ENCODE data around the gene SOBP. TPM values are rescaled to one million over a fixed set of nuclear protein-coding genes. Genes with fewer than 3 reads are reported as not detected.

The SOBP gene
- total RNA-seq, 1 experiment from 2014 or later: 0.22 TPM

DNA sequence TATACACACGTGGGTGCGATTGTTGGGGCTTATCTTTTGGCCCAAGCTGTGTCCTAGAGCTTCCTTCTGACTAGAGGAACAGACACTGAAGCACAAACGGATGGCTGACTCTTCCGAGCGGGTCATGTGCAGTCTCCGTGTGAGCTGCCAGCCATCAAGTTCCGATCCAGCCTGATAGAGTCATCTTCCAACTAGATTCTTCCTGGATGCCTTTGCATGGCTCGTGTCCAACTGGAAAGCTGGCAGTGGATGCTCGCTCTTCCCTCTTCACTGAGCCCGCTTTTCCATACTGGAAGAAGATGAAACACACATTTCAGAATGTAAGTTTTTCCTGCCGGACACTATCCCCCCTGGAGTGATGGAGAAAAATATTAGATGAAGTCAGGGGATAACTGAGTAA, 186.1 kb downstream of the SOBP start:
- ChIA-PET POLR2A (ENCODE audit: unreplicated experiment) (interaction anchor here (0.5 to 0.7 kb wide), 3 partner anchors 217 to 1160 kb away, joined by 3 to 5 read pairs (median 3); partner anchors contain the start of gene PDSS2), CTCF (interaction anchor here (0.6 to 0.9 kb wide), 2 partner anchors 358 to 462 kb away, joined by 3 to 7 read pairs; no protein-coding TSS in a partner anchor)
- Histone ChIP-seq H3K9me2 (ENCODE audit: insufficient read depth) (no peaks in the 10 kb centered on the region), H3K4me1 (replicated peaks; ENCODE audit: insufficient read depth) (no peaks in the 10 kb centered on the region; the same call in 1 of the 2 replicates), H3K9me3 (ENCODE audit: insufficient read depth, low read depth) (no peaks in the 10 kb centered on the region), H3K27ac (no peak overlapping the region), H3K27me3 (ENCODE audit: insufficient read depth, low read depth) (no peaks in the 10 kb centered on the region), H3K79me2 (ENCODE audit: low read depth) (no peaks in the 10 kb centered on the region), H2AFZ (no peak overlapping the region), H3K4me2 (no peak overlapping the region), H3K36me3 (ENCODE audit: low read depth) (no peaks in the 10 kb centered on the region), H3F3A (ENCODE audit: insufficient read depth, low read depth) (no peaks in the 10 kb centered on the region), H4K20me1 (ENCODE audit: insufficient read depth) (no peaks in the 10 kb centered on the region), H3K4me3 (no peak overlapping the region)
- intact Hi-C loops (cut with micrococcal nuclease; ENCODE audit: unreplicated experiment): loop anchor here (5.0 to 10.0 kb wide), 2 partner anchors 1341 to 1396 kb away; no protein-coding TSS in a partner anchor
- no peak for DNase-seq
- no TSS peak for BruUV-seq (replicated peaks)
- TF ChIP-seq, protein P1, sequence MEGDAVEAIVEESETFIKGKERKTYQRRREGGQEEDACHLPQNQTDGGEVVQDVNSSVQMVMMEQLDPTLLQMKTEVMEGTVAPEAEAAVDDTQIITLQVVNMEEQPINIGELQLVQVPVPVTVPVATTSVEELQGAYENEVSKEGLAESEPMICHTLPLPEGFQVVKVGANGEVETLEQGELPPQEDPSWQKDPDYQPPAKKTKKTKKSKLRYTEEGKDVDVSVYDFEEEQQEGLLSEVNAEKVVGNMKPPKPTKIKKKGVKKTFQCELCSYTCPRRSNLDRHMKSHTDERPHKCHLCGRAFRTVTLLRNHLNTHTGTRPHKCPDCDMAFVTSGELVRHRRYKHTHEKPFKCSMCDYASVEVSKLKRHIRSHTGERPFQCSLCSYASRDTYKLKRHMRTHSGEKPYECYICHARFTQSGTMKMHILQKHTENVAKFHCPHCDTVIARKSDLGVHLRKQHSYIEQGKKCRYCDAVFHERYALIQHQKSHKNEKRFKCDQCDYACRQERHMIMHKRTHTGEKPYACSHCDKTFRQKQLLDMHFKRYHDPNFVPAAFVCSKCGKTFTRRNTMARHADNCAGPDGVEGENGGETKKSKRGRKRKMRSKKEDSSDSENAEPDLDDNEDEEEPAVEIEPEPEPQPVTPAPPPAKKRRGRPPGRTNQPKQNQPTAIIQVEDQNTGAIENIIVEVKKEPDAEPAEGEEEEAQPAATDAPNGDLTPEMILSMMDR (conservative IDR thresholded peaks at IDR 0.05): no peak
- no peak for TF ChIP-seq EZH2 (IDR thresholded peaks at IDR 0.05; ENCODE audit: low read depth)

DNA sequence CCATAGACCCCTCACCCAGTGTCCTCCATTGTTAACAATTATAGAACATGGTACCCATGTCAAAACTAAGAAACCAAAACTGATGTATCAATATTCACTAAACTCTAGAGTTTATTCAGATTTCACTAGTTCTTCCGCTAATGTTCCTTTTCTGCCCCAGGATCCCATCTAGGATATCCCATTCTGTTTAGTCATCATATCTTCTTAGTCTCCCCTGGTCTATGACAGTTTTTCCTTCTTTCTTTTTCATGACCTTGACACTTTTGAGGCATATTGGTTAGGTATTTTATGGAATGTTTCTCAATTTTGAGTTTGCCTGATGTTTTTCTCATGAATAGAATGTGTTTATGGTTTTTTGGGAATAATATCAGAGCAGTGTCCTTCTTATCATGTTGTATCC, 187.5 kb downstream of the SOBP start:
- H2AFZ ChIP-seq: no peak overlapping the region
- ChIA-PET POLR2A (ENCODE audit: unreplicated experiment) (no interaction called here), CTCF (no interaction called here)
- no peak overlapping the region for H3K4me2 ChIP-seq
- no peaks in the 10 kb centered on the region; the same call in 1 of the 2 replicates for H3K4me1 ChIP-seq (replicated peaks; ENCODE audit: insufficient read depth)
- H4K20me1 ChIP-seq (ENCODE audit: insufficient read depth): no peaks in the 10 kb centered on the region; the same call in 1 of the 2 replicates
- no peaks in the 10 kb centered on the region for H3K27me3 ChIP-seq (ENCODE audit: insufficient read depth, low read depth)
- no peaks in the 10 kb centered on the region for H3K79me2 ChIP-seq (ENCODE audit: low read depth)
- H3K4me3 ChIP-seq: no peak overlapping the region
- no peaks in the 10 kb centered on the region for H3K36me3 ChIP-seq (ENCODE audit: low read depth)
- intact Hi-C loops (cut with micrococcal nuclease; ENCODE audit: unreplicated experiment): loop anchor here (5.0 to 10.0 kb wide), 2 partner anchors 1343 to 1395 kb away; no protein-coding TSS in a partner anchor
- no peaks in the 10 kb centered on the region for H3K9me2 ChIP-seq (ENCODE audit: insufficient read depth)
- TF ChIP-seq, protein P1 (conservative IDR thresholded peaks at IDR 0.05): no peak
- TF ChIP-seq EZH2 (IDR thresholded peaks at IDR 0.05; ENCODE audit: low read depth): no peak
- no peaks in the 10 kb centered on the region for H3F3A ChIP-seq (ENCODE audit: insufficient read depth, low read depth)
- BruUV-seq (replicated peaks): no TSS peak
- no peak for DNase-seq
- H3K27ac ChIP-seq: no peak overlapping the region
- H3K9me3 ChIP-seq (ENCODE audit: insufficient read depth, low read depth): no peaks in the 10 kb centered on the region

DNA sequence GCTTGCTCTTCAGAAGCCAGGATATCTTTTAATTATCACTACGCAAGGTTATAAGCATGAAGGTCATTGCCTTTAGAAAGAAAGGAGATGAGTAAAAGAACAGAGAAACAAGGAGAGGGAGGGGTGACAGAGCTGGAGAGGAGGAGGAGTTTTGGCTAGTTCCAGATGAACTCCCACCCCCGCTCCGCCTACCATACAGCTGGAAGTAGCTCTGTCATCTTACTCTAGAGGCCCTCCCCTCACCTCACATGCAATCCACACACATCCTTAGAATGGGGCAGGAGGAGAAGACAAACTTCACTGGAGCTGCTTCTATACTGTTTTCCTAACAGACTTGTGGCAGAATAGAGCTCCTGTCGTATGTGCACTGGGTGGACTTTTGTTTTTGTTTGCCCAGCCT, 189.5 kb downstream of the SOBP start:
- intact Hi-C loops (cut with micrococcal nuclease; ENCODE audit: unreplicated experiment): loop anchor here (5.0 to 10.0 kb wide), 2 partner anchors 1345 to 1393 kb away; no protein-coding TSS in a partner anchor
- Histone ChIP-seq H2AFZ (no peak overlapping the region), H3K27me3 (ENCODE audit: insufficient read depth, low read depth) (no peaks in the 10 kb centered on the region), H3K4me3 (no peak overlapping the region), H3K27ac (no peak overlapping the region), H4K20me1 (ENCODE audit: insufficient read depth) (no peaks in the 10 kb centered on the region; the same call in 1 of the 2 replicates), H3K9me3 (ENCODE audit: insufficient read depth, low read depth) (no peaks in the 10 kb centered on the region), H3F3A (ENCODE audit: insufficient read depth, low read depth) (no peaks in the 10 kb centered on the region), H3K4me1 (replicated peaks; ENCODE audit: insufficient read depth) (no peaks in the 10 kb centered on the region; the same call in 1 of the 2 replicates), H3K9me2 (ENCODE audit: insufficient read depth) (no peaks in the 10 kb centered on the region), H3K4me2 (no peak overlapping the region), H3K36me3 (ENCODE audit: low read depth) (no peaks in the 10 kb centered on the region), H3K79me2 (ENCODE audit: low read depth) (no peaks in the 10 kb centered on the region)
- TF ChIP-seq EZH2 (IDR thresholded peaks at IDR 0.05; ENCODE audit: low read depth): no peak
- TF ChIP-seq, protein P1 (conservative IDR thresholded peaks at IDR 0.05): no peak
- no peak for DNase-seq
- POLR2A ChIA-PET (ENCODE audit: unreplicated experiment): interaction anchor here (0.6 kb wide), 1 partner anchor 232 kb away, joined by 3 read pairs; no protein-coding TSS in a partner anchor
- CTCF ChIA-PET: interaction anchor here (1.2 kb wide), 1 partner anchor 172 kb away, joined by 3 read pairs; no protein-coding TSS in a partner anchor
- no TSS peak for BruUV-seq (replicated peaks)

Data from PC-9 (cell line).